Heart left ventricle (tissue), 13 donors: Measurements from ENCODE around the gene ANKMY2.

Experiments used
- POLR2A ChIP-seq, 2 donors: fragments of 450-650 bp; IDR thresholded peaks; one replicate each; pipeline ENCODE4 v1.6.1; 2017; ENCODE audit warnings: antibody characterized with exemption in 2 of 2, mild to moderate bottlenecking in 2 of 2, moderate library complexity in 2 of 2
- TF ChIP-seq, protein P1 (sequence below), 12 donors: fragments of 200-600 bp; sonication (generic) in 4 of 12; IDR thresholded peaks; one replicate each; pipeline versions ENCODE4 v1.5.0 to v1.8.0; 2018 to 2022; ENCODE audit warnings: antibody characterized with exemption in 12 of 12, mild to moderate bottlenecking in 5 of 12
- donor health status: ischemic (EF 13 %, LVEDD 7.1; RV severe dilation, severe dysfunction).
- donor health status: DM: no; HTN: yes; CAD: no.
- donor health status: DM: no; HTN: no; CAD: no.
- donor health status: ischemic (EF 25% LVEDD 6.9; RV normal size, moderate dysfunction).
- donor health status: ischemic (EF 25% LVEDD 5.7; RV mildly dilated, moderate dysfunction).
- donor health status: ischemic (EF 35%, LVEDD 5.7; RV mildly dilated, moderate dysfunction).
- donor health status: nonischemic (EF 11% LVEDD 7.7; RV severe dilation, severe dysfunction).
- donor health status: DM: yes; HTN: yes; CAD: no.
- donor health status: PGD.
- donor health status: ischemic (EF 29% LVEDD 5.4; RV normal size, mild dysfunction).
- donor health status: nonischemic (EF 23%, LVEDD 6.1; RV moderate dilation, normal function).

DNA sequence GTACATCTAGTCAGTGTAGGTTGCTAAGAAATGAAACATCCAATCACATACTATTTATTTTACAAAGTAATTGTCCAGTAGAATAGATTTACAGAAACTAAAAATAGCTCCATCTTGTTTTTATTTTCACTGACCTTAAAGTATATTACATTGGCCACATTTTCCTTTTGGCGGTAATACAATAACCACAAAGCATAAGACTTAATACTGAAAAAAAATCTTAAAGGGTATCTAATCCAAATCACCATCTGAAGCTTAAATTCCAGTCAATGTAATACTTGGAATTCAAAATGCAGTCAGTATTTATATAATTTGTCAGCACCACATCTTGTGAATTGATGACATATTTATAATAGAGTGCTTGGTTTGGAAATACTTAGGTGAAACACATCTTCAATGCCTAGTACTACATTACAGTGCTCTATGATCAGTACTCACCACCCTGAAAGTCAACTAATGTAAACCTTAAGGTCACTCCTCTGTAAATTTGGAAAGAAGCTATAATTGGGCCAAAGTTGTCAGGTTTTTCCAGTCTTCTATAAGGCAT is 8.9 kb downstream of the ANKMY2 start:
- TF ChIP-seq, protein P1, sequence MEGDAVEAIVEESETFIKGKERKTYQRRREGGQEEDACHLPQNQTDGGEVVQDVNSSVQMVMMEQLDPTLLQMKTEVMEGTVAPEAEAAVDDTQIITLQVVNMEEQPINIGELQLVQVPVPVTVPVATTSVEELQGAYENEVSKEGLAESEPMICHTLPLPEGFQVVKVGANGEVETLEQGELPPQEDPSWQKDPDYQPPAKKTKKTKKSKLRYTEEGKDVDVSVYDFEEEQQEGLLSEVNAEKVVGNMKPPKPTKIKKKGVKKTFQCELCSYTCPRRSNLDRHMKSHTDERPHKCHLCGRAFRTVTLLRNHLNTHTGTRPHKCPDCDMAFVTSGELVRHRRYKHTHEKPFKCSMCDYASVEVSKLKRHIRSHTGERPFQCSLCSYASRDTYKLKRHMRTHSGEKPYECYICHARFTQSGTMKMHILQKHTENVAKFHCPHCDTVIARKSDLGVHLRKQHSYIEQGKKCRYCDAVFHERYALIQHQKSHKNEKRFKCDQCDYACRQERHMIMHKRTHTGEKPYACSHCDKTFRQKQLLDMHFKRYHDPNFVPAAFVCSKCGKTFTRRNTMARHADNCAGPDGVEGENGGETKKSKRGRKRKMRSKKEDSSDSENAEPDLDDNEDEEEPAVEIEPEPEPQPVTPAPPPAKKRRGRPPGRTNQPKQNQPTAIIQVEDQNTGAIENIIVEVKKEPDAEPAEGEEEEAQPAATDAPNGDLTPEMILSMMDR (IDR thresholded peaks at IDR 0.05): no peak
- TF ChIP-seq POLR2A (IDR thresholded peaks at IDR 0.05): no peak
